AG08395 (cell line): Measurements from ENCODE around the gene FBXW7.
A peak's percentile ranks its signal among the peaks of the same experiment; 100 is the strongest.

ENCODE experiments used
- DNase-seq: peaks from one replicate; pipeline ENCODE4 v3.0.0; 2012; ENCODE audit warnings: mixed read lengths, low spot score

Gene FBXW7

GRCh38 chr4:152510349-152511147 is 25.3 kb downstream of the FBXW7 start:
- no peak for DNase-seq

DNA sequence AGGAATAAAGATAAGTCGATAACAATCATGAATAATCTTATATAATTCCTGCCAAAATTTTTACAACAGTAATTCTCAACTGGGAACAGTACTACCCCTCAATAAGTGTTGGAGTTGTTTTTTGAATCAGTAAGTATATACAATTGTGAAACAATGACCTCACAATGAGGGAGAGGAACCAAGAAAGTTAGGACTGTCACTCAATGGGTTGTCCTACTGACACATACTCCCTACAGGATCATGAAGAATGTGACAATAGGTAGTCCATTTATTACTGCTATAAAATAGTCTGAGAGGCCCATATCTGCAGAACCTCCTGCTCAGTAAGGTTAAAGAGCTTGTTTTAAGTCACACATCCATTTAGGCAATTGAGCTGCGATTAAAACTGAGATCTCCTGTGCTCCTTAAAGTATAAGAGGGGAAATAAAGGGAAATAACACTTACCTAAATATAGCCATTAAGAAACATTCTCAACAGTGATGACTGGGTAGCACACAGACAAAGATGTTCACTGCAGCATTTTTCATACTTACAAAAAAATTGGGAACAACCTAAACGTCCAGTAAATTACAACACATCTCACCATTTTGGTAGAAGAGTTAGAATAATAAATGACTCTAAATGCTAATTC is 26.2 kb downstream of the FBXW7 start:
- no peak for DNase-seq

DNA sequence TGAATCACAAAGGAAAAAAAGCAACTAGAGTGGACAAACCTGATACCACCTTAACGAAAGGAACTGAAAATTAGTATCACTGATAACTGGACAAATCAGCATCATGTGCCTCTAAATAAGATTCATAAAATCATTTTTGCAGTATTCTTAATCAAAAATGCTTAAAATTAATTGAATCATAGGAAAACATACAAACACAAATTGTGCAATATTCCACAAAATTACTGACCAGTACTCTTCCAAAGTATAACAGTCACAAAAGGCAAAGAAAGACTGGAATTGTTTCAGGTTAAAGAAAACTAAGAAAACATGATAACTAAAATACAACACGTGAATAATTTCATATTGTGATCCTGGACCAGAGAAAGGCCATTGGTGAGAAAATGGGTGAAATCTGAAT is 27.1 kb downstream of the FBXW7 start:
- DNase-seq, result no peak

DNA sequence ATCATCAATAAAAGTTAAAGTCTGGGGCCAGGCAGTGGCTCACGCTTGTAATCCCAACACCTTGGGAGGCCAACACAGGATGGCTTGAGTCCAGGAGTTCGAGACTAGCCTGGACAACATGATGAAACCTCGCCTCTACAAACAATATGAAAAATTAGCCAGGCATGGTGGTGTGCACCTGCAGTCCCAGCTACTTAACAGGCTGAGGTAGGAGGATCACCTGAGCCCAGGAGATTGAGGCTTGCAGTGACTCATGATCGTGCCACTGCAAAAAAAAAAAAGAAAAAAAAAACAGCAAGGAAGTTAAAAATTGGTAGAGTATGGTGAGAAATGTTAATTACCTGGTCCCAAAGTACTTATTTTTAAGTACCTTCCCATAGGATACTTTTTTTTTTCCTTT is 27.5 kb downstream of the FBXW7 start:
- DNase-seq, result no peak

GRCh38 chr4:152503653-152504290 is 32.1 kb downstream of the FBXW7 start:
- no peak for DNase-seq

GRCh38 chr4:152501846-152502536 is 33.9 kb downstream of the FBXW7 start:
- DNase-seq, result peak; percentile 8

DNA sequence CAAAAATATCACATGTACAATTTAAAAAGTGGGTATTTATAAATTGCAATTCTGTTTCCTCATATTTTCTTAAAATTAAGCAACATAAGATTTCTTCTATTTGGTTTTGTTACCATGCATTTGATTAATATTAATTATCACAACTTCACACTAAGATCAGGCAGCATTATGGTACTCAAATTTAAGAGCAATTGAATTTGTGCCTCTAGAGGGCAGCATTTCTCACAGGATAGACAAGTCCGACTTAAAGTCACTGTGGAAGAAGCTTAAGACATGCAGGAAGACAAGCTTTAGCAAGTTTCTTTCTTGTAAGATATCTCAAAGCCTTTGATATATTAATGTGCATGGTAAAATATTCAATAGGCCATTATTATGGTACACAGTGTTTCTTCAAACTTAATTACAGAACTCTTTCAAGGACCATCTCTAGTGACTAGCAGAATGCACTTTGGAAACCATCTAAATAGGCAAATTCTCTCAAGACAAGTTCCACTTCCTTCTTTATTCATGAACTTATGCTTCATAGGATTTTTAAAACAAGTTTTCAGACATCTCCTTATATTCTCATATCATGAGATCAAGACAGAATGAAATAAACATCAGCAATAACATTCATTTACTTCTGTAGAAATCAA is 35.0 kb downstream of the FBXW7 start:
- peak; percentile 71 for DNase-seq

- DNase-seq, result no peak
Measured at GRCh38 chr4:152500275-152500674, 35.6 kb downstream of the FBXW7 start.

- no peak for DNase-seq
Measured at GRCh38 chr4:152499344-152499743, 36.5 kb downstream of the FBXW7 start.

DNA sequence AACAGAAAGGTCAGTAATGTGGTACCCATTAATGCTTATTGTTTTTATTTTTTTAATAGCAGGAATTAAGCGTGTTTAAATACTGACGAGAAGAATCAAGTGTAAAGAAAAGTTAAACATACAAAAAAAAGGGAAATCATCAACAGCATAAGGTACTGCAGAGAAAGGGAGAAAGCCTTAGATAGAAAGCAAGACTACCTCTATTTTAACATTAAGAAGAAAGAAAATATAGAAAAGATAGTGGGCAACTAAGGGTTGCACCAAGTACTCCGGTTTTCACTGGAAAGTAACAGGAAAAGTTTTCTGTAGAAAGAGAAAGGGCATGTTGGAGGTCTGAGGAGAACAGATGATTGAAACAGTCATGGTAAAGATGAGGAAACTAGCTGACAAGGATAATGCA is 41.9 kb downstream of the FBXW7 start:
- DNase-seq, result no peak

GRCh38 chr4:152488246-152488645 is 47.6 kb downstream of the FBXW7 start:
- DNase-seq, result no peak

- no peak for DNase-seq
Measured at GRCh38 chr4:152486429-152487389, 49.2 kb downstream of the FBXW7 start.

DNA sequence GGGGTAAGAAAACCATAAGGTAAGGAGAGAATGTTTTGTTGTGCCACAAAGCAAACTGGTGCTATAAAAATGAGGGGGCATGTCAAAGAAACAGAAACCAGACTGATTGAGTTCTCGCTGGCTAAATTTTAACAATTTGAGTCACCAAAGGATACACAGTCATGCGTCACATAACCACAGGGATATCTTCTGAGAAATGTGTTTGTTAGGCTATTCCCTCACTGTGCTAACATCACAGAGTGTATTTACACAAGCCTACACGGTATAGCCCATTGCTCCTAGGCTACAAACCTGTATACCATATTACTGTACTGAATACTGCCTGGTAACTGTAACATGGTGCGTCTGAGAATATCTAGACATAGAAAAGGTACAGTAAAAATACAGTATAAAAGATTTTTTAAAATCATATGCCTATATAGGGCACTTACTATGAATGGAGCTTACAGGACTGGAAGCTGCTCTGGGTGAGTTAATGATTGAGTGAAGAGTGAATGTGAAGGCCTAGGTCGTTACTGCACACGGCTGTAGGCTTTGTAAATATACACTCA is 50.1 kb downstream of the FBXW7 start:
- DNase-seq, result peak; percentile 27

- DNase-seq, result no peak
Measured at GRCh38 chr4:152482211-152482610, 53.7 kb downstream of the FBXW7 start.

DNA sequence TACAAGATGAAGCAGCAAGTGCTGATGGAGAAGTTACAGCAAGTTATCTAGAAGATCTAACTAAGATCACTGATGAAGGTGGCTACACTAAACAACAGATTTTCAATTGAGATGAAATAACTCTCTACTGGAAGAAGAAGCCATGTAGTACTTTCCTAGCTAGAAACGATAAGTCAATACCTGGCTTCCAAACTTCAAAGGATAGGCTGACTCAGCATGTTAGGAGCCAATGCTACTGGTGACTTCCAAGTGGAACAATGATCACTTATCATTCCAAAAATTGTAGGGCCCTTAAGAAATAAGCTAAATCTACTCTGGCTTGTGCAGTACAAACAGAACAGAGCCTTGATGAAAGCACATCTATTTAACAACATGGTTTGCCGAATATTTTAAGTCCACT is 55.0 kb downstream of the FBXW7 start:
- DNase-seq, result no peak

GRCh38 chr4:152480326-152480725 is 55.6 kb downstream of the FBXW7 start:
- no peak for DNase-seq

- DNase-seq, result no peak
Measured at GRCh38 chr4:152479428-152480026, 56.4 kb downstream of the FBXW7 start.

DNA sequence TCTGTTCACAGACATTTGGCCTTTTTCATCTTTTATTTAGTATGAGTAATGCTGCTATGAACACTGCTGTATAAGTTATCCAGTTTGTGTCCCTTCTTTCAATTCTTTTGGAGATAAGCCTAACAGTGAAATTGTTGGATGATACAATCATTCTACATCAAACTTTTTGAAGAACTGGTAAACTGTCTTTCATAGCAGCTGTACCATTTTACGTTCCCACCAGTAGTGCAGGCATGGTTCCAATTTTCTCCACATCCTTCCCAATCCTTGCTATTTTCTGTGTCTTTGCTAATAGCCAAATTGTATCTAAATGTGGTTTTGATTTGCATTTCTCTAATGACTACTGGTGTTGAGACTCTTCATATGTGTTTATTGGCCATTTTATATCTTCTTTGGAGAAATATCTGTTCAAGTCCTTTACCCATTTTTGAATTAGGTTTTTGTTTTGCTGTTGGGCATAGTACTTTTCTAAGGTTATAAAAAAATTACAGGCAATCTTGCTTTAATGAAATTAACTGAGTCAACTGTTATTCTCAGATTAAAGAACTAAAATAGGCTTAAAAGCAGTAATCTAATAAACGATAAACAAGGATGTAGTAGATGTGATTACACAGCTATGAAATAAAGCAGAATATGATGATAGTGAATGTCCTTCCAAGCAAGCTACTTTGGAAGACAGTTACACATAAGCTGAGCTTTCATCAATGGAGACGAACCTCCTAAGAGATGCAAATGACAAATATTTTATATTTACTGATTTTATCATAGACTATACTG is 57.2 kb downstream of the FBXW7 start:
- DNase-seq, result no peak

DNA sequence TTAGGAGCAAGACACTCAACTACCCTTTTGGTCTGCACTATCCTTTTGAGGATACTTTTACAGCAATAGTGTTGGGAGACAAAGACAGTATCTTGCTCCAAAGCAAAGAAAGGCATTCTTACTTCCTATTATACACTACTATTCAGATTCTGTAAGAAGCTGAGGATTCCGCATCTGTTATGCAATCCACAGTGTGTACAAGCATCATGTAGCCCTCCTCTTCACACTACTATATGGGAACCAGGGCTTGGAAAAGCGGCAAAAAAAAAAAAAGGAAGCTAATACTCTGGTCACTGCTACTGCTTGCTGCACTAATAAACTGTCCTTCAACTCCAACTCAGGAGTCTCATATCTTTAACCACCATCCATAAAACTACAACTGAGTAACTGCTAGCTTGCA is 59.1 kb downstream of the FBXW7 start:
- no peak for DNase-seq
